GM12873 (cell line): ENCODE measurements around the gene SRD5A2.

ENCODE experiments used
- CTCF ChIP-seq: IDR thresholded peaks from 2 replicates; pipeline ENCODE4 v1.5.1; 2012; ENCODE audit warnings: low read depth, mild to moderate bottlenecking, moderate library complexity, low read length, control low read depth; ENCODE audit not compliant: insufficient read depth; ENCODE audit errors: missing control alignments

The SRD5A2 gene

DNA sequence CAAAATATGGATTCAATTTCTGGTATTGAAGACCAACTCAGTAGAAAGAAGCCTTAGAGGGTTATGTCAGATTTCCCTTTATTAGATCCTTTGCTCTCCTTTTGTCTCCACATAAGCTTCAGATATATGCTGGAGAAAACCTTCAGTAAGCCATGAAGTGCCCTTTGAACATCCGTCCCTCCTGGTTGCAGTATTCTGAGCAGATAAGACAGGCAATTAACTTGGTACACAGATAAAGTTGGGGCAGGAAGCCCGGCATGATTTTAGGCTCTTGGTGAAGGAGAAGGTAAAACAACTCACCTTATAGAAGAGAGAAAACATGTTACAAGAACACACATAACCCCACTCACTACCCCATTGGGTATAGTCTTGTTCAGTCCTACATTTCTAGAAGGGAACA lies 76.4 kb downstream of the SRD5A2 start:
- TF ChIP-seq CTCF = no peak

DNA sequence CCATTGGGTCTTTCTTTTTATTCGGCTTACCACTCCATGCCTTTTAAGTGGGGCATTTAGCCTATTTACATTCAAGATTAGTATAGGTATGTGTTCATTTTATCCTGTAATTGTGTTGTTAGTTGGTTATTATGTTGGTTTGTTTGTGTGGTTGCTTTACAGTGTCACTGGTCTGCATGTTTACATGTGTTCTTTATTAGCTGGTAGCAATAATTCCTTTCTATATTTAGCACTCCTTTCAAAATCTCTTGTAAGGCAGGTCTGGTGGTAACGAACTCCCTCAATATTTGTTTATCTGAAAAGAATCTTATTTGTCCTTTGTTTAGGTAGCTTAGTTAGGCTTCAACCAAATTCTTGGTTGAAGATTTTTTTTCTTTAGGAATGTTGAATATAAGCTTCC lies 97.5 kb downstream of the SRD5A2 start:
- TF ChIP-seq CTCF = no peak

DNA sequence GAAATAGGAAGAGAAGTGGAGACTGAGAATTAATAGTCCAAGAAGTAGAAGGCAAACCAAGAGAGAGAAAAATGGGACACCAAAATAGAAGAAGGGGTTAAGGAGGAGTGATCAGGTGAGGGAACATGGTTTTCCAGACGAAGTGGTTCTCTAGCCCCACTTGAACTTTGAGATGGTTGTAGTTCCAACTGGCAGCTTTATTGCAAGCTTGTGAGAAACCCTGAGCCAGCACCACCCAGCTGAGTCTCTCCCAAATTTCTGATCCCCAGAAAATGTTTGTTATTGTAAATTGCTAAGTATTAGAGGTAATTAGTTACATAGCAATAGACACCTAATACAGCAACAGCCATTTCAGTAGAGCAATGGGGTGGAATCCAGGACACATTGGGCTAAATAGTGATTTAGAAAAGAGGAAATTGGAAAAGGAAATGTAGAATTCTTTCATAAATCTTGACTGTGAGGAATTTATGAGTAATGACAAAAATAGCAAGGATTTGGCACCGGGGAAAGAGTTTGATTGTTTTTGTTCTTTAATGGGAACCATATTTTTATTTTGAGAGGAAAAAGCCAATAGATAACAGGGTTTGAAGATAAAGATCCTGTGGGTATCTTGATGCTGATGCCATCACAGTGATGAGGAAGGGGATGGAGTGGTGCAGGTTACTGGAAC lies 104.1 kb downstream of the SRD5A2 start:
- no peak for TF ChIP-seq CTCF

GRCh38 chr2:31475692-31476091 lies 105.0 kb downstream of the SRD5A2 start:
- no peak for TF ChIP-seq CTCF

DNA sequence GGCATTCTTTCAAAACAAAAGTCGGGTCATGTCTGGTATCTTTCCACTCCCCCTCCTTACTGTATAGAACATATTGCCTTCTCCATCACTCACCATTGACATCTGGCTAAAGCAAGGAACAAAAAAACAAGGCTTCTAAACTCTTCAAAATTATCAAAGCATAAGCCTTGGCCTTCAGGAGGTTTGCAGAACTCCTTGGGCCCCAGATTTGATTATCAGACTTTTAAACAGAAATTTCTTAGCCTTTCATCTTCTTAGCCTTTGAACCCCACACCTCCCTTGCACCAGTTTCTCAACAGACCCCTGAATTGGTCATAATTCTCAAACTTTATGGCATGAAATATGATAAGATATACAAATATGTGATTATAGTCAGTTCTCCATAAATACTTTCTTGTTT lies 106.4 kb downstream of the SRD5A2 start:
- no peak for TF ChIP-seq CTCF
